Measurements from ENCODE around the gene CYP4V2.

GRCh38 chr4:186221624-186222023 is 30.3 kb downstream of the CYP4V2 start:
- no peak for TF ChIP-seq CTCF (conservative IDR thresholded peaks at IDR 0.05; ENCODE audit: low read depth in 2 of 2)
- TF ChIP-seq POLR2AphosphoS5 (IDR thresholded peaks at IDR 0.05; ENCODE audit: low read depth), result no peak
- no peak for TF ChIP-seq EZH2phosphoT487 (IDR thresholded peaks at IDR 0.05; ENCODE audit: unreplicated experiment)
- no peak for TF ChIP-seq EZH2 (IDR thresholded peaks at IDR 0.05; ENCODE audit: low read depth, unreplicated experiment)
- no peak for TF ChIP-seq JUNB (IDR thresholded peaks at IDR 0.05; ENCODE audit: unreplicated experiment)
